Effector memory CD4-positive, alpha-beta T cell (primary cell): Measurements from ENCODE around the gene VPS16.

ENCODE experiments used
- DNase-seq, 3 donors: peaks; one replicate each; pipeline ENCODE4 v3.0.0-alpha.2; 2020
- H3K27ac ChIP-seq: 2 replicates; pipeline ENCODE4 v1.7.0; 2013; ENCODE audit warnings: mild to moderate bottlenecking, low read length, moderate library complexity; ENCODE audit not compliant: insufficient read depth, poor library complexity, severe bottlenecking
- H3K27me3 ChIP-seq: replicated peaks from 2 replicates; pipeline ENCODE4 v1.7.0; 2013; ENCODE audit warnings: mild to moderate bottlenecking, low read length; ENCODE audit not compliant: insufficient read depth, control insufficient read depth, poor library complexity, severe bottlenecking
- H3K36me3 ChIP-seq: 2 replicates; pipeline ENCODE4 v1.7.0; 2013; ENCODE audit warnings: mild to moderate bottlenecking, low read length, moderate library complexity; ENCODE audit not compliant: control insufficient read depth, insufficient read depth
- H3K4me1 ChIP-seq: 2 replicates; pipeline ENCODE4 v1.7.0; 2013; ENCODE audit warnings: low read length, mild to moderate bottlenecking; ENCODE audit not compliant: control insufficient read depth, insufficient read depth, poor library complexity, severe bottlenecking
- H3K4me3 ChIP-seq: 2 replicates; pipeline ENCODE4 v1.7.0; 2013; ENCODE audit warnings: low read length, low read depth, mild to moderate bottlenecking; ENCODE audit not compliant: insufficient read depth, poor library complexity, severe bottlenecking
- H3K9me3 ChIP-seq: 2 replicates; pipeline ENCODE4 v1.7.0; 2013; ENCODE audit warnings: mild to moderate bottlenecking, low read length, moderate library complexity; ENCODE audit not compliant: control insufficient read depth

The VPS16 gene

GRCh38 chr20:2878515-2878914, 38.0 kb downstream of the VPS16 start:
- H3K36me3 ChIP-seq: no peaks in the 10 kb centered on the region
- no peaks in the 10 kb centered on the region for H3K27me3 ChIP-seq
- no peaks in the 10 kb centered on the region for H3K9me3 ChIP-seq
- no peak overlapping the region for H3K4me3 ChIP-seq
- H3K4me1 ChIP-seq: peaks cover 23% of the 10 kb centered on the region
- no peak overlapping the region for H3K27ac ChIP-seq
- DNase-seq: no peak

GRCh38 chr20:2879146-2879545, 38.6 kb downstream of the VPS16 start:
- H3K36me3 ChIP-seq: no peaks in the 10 kb centered on the region
- H3K9me3 ChIP-seq: no peaks in the 10 kb centered on the region
- no peak overlapping the region for H3K4me3 ChIP-seq
- no peak overlapping the region for H3K27ac ChIP-seq
- H3K27me3 ChIP-seq: no peaks in the 10 kb centered on the region
- no peak for DNase-seq
- peaks cover 19% of the 10 kb centered on the region for H3K4me1 ChIP-seq

GRCh38 chr20:2880650-2881049, 40.1 kb downstream of the VPS16 start:
- peaks cover 5% of the 10 kb centered on the region for H3K4me1 ChIP-seq
- H3K36me3 ChIP-seq: no peaks in the 10 kb centered on the region
- no peak overlapping the region for H3K27ac ChIP-seq
- H3K4me3 ChIP-seq: no peak overlapping the region
- H3K9me3 ChIP-seq: no peaks in the 10 kb centered on the region
- H3K27me3 ChIP-seq: no peaks in the 10 kb centered on the region
- DNase-seq: no peak

GRCh38 chr20:2883726-2884637, 43.4 kb downstream of the VPS16 start:
- DNase-seq: no peak
- H3K27ac ChIP-seq: no peak overlapping the region

GRCh38 chr20:2887715-2888114, 47.2 kb downstream of the VPS16 start:
- no peaks in the 10 kb centered on the region for H3K4me1 ChIP-seq
- no peak overlapping the region for H3K27ac ChIP-seq
- no peaks in the 10 kb centered on the region for H3K27me3 ChIP-seq
- no peaks in the 10 kb centered on the region for H3K36me3 ChIP-seq
- DNase-seq: no peak
- no peak overlapping the region for H3K4me3 ChIP-seq
- H3K9me3 ChIP-seq: no peaks in the 10 kb centered on the region

More at GRCh38 chr20:2883726-2884637, 43.4 kb downstream of the VPS16 start:
- Histone ChIP-seq H3K9me3 (no peaks in the 10 kb centered on the region), H3K4me3 (no peak overlapping the region), H3K36me3 (no peaks in the 10 kb centered on the region), H3K4me1 (no peaks in the 10 kb centered on the region), H3K27me3 (no peaks in the 10 kb centered on the region)

GRCh38 chr20:2888224-2888955, 47.8 kb downstream of the VPS16 start:
- Histone ChIP-seq H3K36me3 (no peaks in the 10 kb centered on the region), H3K4me1 (no peaks in the 10 kb centered on the region), H3K9me3 (no peaks in the 10 kb centered on the region), H3K27ac (no peak overlapping the region), H3K27me3 (no peaks in the 10 kb centered on the region), H3K4me3 (no peak overlapping the region)
- no peak for DNase-seq

- H3K27ac ChIP-seq: no peak overlapping the region
Measured at GRCh38 chr20:2889209-2889608, 48.7 kb downstream of the VPS16 start.

GRCh38 chr20:2889797-2890196, 49.3 kb downstream of the VPS16 start:
- no peaks in the 10 kb centered on the region for H3K36me3 ChIP-seq
- H3K4me3 ChIP-seq: no peak overlapping the region
- H3K4me1 ChIP-seq: no peaks in the 10 kb centered on the region
- H3K9me3 ChIP-seq: no peaks in the 10 kb centered on the region
- no peaks in the 10 kb centered on the region for H3K27me3 ChIP-seq
- no peak for DNase-seq
- H3K27ac ChIP-seq: no peak overlapping the region

More at GRCh38 chr20:2889209-2889608, 48.7 kb downstream of the VPS16 start:
- H3K36me3 ChIP-seq: no peaks in the 10 kb centered on the region
- H3K27me3 ChIP-seq: no peaks in the 10 kb centered on the region
- no peaks in the 10 kb centered on the region for H3K9me3 ChIP-seq
- H3K4me1 ChIP-seq: no peaks in the 10 kb centered on the region
- no peak overlapping the region for H3K4me3 ChIP-seq
- no peak for DNase-seq

- no peak for DNase-seq
- H3K36me3 ChIP-seq: no peaks in the 10 kb centered on the region
- no peak overlapping the region for H3K27ac ChIP-seq
- H3K9me3 ChIP-seq: no peaks in the 10 kb centered on the region
- H3K4me3 ChIP-seq: no peak overlapping the region
- no peaks in the 10 kb centered on the region for H3K27me3 ChIP-seq
- no peaks in the 10 kb centered on the region for H3K4me1 ChIP-seq
Measured at GRCh38 chr20:2890742-2891141, 50.2 kb downstream of the VPS16 start.

GRCh38 chr20:2891343-2891742, 50.8 kb downstream of the VPS16 start:
- no peak for DNase-seq
- H3K27ac ChIP-seq: no peak overlapping the region
- H3K4me1 ChIP-seq: no peaks in the 10 kb centered on the region
- H3K4me3 ChIP-seq: no peak overlapping the region
- no peaks in the 10 kb centered on the region for H3K36me3 ChIP-seq
- no peaks in the 10 kb centered on the region for H3K9me3 ChIP-seq
- H3K27me3 ChIP-seq: no peaks in the 10 kb centered on the region
